Measurements from ENCODE around the gene ATP6V0E2.

- TF ChIP-seq CTCF (IDR thresholded peaks at IDR 0.05) (no peak), POLR2A (IDR thresholded peaks at IDR 0.05) (no peak), POLR2AphosphoS5 (IDR thresholded peaks at IDR 0.05) (no peak)
Observed at GRCh38 chr7:149833495-149834130, 40.2 kb upstream of the ATP6V0E2 start.

Data from transverse colon (tissue), 4 donors.